Stimulated activated CD4-positive, alpha-beta T cell treated with anti-CD3 and anti-CD28 coated beads, Interleukin-2, amount 100 ng/mL, for 24 hours (primary cell): ENCODE results near the gene GSTM2.

ENCODE experiments used
- DNase-seq, 2 donors: peaks; one replicate each; pipeline ENCODE4 v3.0.0-alpha.2; 2020

The GSTM2 gene

DNA sequence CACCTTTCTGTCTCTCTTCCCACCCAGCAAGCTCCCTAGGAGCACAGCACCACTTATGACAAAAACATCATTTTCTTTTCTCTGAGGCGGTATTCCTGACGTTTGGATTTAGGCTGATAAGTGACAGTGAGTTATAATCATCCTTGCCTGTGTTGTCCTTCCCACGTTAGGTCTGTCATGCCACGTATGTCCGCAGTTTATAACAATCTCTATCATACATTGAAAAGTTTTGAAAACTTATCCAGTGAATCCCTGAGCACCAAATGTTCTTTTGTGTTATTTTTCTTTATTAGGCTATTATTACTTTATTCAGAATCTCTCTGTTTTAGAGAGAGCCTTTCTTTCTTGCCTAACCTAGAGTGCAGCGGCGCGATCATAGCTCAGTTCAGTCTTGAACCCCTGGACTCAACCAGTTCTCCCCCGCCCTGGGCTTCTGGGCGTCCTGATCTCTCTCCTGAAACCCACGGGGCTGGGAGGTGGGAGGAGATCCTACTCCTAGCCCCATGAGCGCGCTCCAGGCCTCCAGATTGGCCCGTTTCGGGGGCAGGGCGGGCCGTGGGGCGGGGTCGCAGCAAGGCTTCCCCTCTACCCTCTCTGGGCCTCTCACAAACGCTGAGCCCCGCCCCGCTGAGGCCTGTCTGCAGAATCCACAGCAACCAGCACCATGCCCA, at the start of gene GSTM2:
GSTM2 (plus strand) TSS at position 606 of the 671 bp plus-strand sequence; CDS start at position 665, 59 bp downstream.
- peak; percentile 87 to 90 for DNase-seq

GRCh38 chr1:109618661-109619575, 48.9 kb upstream of the GSTM2 start:
- no peak for DNase-seq

DNA sequence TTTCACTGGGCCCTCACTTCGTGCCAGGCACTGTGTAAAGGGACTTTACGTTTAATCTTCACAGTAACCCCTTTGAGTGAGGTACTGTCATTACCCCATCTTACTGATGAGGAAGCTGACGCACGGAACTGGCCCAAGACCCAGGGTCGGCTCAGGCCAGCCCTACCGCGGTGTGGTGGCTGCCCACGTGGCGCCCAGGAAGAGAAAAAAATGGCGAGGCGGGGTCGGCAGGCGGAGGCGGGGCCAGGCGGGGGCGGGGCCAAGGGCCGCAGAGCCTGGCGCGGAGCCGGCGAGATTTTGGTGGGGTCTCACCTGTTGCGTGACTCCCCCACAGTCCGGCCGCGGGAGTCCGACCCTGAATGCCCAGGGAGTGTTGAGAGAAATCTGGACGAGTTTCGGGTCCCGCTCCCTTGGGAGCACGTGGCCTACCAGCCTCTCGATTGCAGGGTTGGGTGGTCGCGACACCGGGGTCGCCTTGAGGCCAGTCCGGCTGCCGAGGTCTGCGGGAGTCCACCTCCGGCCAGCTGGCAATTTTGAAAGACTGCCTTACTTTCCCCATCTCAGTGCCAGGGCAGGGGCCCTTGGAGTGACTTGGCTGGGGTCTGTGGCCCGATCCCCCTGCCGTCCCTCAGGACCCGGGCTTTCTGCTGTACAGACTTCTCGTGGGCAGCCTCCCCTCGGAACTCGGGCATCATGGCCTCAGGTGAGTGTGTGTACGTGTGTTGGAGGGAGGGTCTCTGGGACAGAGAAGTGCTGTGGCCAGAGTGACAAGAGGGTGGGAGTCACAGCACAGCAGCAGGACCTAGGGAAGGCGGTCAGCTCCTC, 48.1 kb upstream of the GSTM2 start, which contains the start of the genes AMPD2 and GNAT2:
AMPD2 (plus strand) TSS at position 262 of the 825 bp plus-strand sequence. CDS start 1,339 bp downstream, outside the sequence.
GNAT2 (minus strand) TSS at position 41 of the 825 bp plus-strand sequence. CDS start 6,746 bp downstream, outside the sequence.
- DNase-seq, result peak; percentile 77 to 80

DNA sequence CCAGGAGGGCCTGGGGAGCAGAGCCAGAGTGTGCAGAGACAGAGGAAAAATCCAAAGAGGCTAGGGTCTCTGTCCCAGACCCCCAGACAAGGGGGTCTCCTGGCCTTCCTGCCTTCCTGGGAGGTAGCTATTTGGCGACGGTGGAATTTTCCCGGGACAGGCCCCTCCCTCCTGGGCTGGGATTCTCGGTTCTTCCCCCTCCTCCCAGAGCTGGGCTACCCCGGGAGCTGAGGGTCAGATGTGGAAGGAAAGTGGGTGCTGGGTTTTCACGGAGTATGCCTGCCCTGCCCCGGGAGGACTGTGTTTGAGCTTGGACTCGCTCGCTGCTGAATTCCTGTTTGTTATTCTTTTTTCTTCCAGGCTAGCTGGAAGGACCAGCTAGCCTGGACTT, 47.5 kb upstream of the GSTM2 start:
- DNase-seq, result no peak

DNA sequence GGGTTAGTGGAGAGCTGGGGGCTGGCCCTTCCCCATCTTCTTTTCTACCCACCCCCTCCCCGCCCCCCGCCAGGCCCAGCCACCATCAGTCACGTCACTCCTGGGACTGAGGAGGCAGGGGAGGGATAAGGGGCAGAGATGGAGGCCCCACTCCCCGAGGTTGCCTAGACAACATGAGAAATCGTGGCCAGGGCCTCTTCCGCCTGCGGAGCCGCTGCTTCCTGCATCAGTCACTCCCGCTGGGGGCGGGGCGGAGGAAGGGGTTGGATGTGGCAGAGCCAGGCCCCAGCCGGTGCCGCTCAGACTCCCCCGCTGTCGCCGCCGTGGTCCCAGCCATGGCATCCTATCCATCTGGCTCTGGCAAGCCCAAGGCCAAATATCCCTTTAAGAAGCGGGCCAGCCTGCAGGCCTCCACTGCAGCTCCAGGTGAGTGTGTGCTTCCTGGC, 47.0 kb upstream of the GSTM2 start:
- peak; percentile 98 to 99 for DNase-seq

- DNase-seq, result peak in 1 of 2 donors; percentile 19
Measured at GRCh38 chr1:109621379-109622136, 46.3 kb upstream of the GSTM2 start.

- no peak for DNase-seq
Measured at GRCh38 chr1:109622137-109622892, 45.5 kb upstream of the GSTM2 start.

DNA sequence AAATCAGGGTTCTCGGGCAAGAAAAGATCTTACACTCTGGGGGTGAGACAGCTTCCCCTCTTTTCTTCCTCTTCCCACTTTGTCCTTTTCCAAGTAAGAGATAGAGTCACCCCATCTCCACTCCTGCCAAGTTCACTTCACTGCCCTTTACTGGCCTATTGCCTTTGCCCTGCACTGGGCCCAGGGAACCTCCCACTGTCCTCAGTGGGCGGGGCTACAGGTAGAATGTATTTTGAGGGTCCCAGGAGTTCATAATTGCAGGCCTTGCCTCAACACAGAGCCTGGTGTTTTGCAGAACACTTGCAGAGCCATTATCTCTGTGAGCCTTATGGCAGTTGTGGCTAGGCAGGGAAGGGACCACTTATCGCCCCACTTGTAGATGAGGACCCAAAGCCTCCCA, 45.0 kb upstream of the GSTM2 start:
- DNase-seq, result no peak

- no peak for DNase-seq
Measured at GRCh38 chr1:109623601-109624161, 44.2 kb upstream of the GSTM2 start.

DNA sequence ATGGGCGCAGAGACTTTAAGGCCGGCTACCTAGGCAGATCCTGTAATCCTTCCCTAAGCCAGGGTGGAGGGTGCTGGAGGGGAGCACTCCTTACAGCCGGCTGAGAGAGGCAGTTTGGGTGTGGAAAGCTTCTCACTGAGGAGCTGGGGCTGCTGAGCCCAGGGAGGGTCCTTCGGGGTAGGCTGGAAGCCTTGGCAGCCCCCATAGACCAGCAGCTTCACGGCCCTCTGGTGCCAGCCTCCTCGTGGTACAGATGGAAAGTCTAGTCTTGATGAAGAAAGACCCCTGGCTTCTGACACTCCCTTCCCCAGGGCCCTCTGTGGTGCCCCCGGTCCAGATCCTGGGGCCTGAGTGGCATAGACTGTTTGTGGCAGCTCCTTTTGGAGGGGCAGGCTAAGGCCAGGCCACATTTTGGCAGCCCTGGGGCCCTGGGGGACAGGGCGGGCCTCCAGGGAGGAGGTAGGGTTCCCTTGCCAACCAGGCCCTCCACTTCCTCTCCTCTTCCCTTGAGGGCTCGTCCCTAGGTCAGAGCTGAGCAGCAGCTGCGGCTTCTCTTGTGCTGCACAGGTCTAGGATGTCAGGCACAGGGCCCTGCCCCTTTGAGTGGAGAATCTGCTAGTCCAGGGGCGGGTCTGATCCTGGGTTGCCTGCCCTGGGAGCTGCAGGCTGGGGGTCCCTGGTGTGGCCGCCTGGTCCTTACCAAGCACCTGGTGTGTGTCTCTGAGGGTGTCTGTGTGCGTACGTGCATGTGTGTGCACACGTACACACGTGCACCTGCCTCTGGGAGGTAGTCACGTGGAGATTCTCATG, 43.5 kb upstream of the GSTM2 start:
- DNase-seq, result no peak

DNA sequence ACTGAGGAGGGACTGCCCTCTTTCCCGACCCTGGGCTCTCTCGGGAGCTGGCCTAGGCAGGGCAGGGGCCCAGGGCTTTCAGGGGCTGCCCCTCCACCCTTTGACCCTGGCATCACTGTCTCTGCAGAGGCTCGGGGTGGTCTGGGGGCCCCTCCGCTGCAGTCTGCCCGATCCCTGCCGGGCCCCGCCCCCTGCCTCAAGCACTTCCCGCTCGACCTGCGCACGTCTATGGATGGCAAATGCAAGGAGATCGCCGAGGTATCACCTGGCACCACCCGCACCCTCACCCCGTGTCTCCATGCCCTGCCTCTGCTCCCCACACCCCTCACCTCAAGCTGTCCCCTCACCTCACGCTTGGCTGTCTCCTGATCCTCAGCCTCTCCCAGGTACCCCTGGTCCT, 42.7 kb upstream of the GSTM2 start:
- DNase-seq, result no peak

DNA sequence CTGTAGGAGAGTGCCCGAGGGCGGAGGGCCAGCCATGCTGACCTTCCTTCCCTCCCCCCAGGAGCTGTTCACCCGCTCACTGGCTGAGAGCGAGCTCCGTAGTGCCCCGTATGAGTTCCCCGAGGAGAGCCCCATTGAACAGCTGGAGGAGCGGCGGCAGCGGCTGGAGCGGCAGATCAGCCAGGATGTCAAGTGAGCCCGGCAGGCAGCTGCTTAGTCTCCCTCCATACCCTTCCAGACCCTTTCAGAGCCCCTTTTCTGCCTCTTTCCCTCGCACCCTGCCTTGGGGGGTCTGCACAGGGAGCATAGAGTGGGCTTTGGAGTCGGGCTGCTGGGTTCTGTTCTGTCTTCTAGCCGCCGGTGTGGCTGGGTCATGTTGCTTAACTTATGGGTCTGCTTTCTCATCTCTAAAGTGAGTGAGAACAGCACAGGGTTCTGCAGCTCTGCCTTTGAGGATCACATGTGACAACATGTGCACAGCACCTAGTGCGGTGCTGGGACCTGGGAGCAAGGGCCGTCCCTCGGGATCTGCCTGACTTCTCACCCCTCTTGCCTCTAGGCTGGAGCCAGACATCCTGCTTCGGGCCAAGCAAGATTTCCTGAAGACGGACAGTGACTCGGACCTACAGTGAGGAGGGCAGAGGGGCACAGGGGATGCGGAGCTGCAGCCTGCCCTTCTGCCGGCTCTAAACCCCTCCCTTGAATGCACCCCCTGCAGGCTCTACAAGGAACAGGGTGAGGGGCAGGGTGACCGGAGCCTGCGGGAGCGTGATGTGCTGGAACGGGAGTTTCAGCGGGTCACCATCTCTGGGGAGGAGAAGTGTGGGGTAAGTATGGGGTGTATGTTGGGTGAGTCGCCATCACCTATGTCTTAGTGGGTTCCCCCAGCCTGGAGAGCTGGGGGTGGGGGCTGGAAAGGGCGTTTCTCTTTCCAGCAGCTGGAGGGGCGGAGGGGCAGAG, 42.0 kb upstream of the GSTM2 start:
- DNase-seq, result no peak

- DNase-seq, result no peak
Measured at GRCh38 chr1:109626682-109627408, 41.0 kb upstream of the GSTM2 start.

GRCh38 chr1:109627692-109628399, 40.0 kb upstream of the GSTM2 start:
- DNase-seq, result no peak

DNA sequence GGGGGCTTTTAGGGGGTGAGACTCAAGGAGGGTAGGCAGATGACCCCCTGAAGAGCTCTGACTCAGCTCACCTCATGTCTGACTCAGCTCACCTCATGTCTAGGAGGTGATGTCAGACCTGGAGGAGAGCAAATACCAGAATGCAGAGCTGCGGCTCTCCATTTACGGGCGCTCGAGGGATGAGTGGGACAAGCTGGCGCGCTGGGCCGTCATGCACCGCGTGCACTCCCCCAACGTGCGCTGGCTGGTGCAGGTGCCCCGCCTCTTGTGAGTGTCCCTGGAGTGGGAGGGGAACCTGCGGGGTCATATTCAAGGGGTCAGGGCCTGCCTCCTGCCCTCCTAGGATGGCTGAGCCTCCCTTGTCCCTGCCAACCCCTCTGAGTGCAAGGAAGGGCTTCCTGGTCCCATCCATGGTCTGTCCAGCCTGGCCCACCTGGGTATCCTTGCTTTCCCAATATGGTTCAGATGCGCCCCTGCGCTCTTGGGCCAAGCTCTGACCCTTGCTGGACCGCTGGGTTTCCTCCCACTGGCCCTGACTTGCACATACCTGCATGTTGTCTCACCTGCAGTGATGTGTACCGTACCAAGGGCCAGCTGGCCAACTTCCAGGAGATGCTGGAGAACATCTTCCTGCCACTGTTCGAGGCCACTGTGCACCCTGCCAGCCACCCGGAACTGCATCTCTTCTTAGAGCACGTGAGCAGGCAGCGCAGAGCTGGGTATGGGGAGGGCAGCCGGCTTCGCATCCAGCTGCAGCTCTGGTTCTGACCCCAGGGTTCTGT, 39.1 kb upstream of the GSTM2 start:
- DNase-seq, result no peak

GRCh38 chr1:109629372-109630030, 38.4 kb upstream of the GSTM2 start:
- no peak for DNase-seq
